Kidney tubule cell (primary cell): ENCODE measurements around the gene TMEM121.
"Not testable (repeated sequence)": the region's sequence is repeated elsewhere in the genome, so short reads cannot be mapped to it uniquely, and the experiment has no call there.

Experiments
- DNase-seq: peaks from one replicate; pipeline ENCODE4 v3.0.0-alpha.2; 2018; ENCODE audit warnings: low spot score

The TMEM121 gene

GRCh38 chr14:105547072-105547471, 20.7 kb downstream of the TMEM121 start:
- not testable (repeated sequence) for DNase-seq

DNA sequence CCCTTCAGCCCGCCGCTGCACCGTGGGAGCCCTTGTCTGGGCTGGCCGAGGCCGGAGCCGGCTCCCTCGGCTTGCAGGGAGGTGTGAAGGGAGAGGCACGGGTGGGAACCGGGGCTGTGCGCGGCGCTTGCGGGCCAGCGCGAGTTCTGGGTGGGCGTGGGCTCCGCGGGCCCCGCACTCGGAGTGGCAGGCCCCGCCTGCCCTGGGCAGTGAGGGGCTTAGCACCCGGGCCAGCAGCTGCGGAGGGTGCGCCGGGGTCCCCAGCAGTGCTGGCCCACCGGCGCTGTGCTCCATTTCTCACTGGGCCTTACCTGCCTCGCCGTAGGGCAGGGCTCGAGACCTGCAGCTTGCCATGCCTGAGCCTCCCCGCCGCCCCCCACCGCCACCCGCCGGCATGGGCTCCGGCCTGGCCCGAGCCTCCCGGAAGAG, 21.4 kb downstream of the TMEM121 start:
- no peak for DNase-seq

DNA sequence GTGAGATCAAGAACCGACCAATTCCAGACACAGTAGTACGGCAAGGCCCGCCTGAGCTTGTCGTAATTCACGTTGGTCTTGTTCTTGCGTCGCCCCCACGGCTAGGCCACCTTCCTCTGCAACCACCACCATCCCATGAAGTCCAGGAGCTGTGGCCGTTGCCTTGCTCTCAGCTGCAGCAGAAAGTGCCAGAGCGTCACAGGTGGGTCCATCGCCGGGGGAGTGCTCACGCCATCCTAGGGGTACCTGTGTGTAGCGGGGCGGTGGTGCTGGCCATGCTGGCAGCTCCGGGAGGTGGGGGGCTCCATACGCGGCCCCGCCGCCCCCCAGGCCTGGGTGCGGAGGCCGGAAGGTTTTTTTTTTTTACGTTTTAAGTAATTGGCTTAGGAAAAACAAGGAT, 23.1 kb downstream of the TMEM121 start:
- no peak for DNase-seq

DNA sequence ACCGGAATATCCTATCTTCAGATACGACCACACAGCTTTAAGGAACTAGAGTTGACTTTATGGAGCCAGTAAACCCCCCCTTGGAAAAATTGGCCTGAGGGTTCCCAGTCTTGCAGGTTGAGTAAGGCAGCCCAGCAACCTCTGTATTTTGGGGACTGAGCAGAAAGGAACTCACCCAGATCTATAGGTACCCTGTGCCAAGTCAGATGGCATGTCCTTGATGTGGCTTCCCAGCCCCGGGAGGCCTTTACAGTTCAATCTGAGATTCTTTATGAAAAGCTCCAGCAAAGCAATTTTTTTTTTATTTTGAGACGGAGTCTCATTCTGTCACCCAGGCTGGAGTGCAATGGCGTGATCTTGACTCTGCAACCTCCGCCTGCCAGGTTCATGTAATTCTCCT, 27.6 kb downstream of the TMEM121 start:
- no peak for DNase-seq

DNA sequence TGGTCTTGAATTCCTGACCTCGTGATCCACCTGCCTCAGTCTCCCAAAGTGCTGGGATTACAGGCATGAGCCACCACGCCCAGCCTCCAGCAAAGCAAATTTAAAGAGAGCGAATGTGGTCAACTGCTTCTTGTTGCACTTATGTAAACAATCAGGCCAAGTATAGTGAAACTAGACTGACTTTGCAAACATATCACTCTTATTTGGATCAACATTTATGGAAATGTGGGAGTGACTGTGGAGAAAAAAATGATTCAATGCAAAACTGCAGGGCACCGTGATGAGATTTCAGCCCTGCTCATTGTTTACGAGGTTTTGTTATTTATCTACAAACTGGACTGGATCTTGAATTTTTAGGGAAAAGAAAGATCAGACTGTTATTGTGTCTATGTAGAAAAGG, 28.1 kb downstream of the TMEM121 start:
- DNase-seq = no peak

DNA sequence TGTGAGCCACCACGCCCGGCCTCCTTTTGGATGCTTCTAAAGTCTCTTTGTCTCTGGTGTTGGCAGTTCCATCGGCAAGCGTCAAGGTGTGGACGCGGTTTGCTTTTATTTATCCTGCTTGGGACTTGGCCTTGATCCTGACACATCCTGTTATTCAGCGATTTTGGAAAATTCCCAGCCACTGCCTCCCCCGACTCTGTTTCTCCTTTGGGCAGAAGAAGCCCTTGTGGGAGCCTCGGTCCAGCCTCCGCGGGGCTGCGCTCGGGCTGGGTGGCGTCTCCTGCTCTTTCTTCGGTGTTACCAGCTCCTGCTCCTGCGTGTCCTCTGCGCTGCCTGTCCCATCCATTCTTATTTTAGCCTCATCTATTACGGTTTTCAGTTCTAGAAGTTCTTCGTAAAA, 31.3 kb downstream of the TMEM121 start:
- not testable (repeated sequence) for DNase-seq

- DNase-seq = not testable (repeated sequence)
These were observed 32.2 kb downstream of the TMEM121 start for GRCh38 chr14:105558449-105559154.

DNA sequence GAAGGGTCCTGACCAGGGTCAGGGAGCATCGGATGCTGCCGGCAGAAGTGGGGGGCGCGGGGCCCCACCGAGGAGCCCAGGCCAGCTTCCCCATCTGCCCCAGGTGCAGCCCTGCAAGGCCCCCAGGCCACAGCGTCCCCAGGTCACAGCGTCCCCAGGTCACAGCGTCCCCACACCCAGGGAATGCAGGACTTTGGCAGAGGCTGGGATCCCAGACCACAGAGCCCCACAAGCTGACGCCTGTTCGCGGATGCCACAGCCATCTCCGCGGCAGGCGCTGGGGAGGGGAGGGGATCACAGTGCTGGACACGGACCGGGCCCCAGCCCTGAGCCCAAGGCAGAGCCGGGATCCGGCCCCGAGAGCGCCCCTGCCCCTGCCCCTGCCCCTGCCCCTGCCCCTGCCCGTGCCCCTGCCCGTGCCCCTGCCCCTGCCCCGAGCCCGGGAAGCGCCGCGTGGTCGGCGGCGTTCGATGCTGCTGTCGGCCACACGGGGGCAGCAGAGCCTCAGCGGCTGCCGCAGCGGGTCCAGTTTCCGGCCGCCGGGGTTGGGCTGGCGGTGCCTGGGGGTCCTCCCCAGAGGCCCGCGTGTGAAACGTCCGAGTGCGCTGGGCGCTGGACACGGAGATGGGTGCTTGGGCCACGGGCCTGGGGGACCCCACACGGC, 33.1 kb downstream of the TMEM121 start:
- not testable (repeated sequence) for DNase-seq

GRCh38 chr14:105560048-105560669, 33.8 kb downstream of the TMEM121 start:
- not testable (repeated sequence) for DNase-seq

DNA sequence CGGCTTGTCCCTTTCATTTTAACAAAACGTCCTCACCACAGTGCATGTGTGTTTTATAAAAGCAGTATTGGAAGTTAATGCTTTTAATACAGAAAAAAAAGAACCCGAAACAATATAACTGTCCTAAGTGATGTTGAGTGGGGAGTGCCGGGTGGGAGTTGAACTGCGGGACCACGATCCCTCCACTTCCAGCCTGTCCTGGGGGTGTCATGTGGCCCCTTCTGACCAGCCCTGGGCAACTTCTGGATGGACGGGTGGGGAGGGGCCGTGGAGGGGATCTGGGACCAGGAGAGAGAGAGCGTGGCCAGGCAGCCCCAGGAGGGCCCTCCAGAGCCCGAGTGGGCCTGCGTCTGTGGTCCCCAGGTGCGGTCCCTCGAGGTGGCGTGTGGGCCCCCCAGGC, 35.0 kb downstream of the TMEM121 start:
- not testable (repeated sequence) for DNase-seq

DNA sequence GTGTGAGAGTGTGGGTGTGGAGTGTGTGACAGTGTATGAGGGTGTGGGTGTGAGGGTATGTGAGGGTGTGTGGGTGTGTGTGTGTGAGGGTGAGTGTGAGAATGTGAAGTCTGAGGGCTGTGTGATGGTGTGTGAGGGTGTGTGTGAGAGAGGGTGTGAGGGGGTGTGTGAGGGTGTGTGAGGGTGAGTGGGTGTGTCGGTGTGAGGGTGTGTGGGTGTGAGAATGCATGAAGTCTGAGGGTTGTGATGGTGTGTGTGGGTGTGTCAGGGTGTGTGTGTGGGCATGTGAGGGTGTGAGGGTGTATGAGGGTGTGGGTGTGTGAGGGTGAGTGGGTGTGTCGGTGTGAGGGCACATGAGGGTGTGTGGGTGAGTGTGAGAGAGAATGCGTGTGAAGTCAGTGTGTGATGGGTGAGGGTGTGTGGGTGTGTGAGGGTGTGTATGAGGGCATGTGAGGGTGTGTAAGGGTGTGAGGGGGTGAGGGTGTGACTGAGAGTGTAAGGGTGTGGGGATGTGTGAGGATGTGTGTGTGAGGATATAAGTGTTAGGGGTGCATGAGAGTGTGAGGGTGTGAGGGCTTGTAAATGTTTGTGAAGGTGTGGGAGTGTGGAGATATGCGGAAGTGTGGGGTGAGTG, 36.4 kb downstream of the TMEM121 start:
- no peak for DNase-seq

DNA sequence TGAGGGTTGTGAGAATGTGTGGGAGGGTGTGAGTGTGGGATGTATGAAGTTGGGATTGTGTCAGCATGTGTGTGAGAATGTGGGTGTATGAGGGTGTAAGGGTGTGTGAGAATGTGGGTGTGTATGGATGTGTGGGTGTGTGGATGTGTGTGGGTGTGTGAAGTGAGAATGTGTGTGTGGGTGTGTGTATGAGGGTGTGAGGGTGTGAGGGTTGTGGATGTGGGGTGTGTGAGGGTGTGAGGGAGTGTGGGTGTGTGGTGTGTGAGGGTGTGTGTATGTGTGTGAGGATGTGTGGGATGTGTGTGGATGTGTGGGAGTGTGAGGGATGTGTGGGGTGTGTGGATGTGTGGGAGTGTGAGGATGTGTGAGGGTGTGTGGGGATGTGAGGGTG, 37.0 kb downstream of the TMEM121 start:
- no peak for DNase-seq

GRCh38 chr14:105564536-105564935, 38.2 kb downstream of the TMEM121 start:
- not testable (repeated sequence) for DNase-seq

DNA sequence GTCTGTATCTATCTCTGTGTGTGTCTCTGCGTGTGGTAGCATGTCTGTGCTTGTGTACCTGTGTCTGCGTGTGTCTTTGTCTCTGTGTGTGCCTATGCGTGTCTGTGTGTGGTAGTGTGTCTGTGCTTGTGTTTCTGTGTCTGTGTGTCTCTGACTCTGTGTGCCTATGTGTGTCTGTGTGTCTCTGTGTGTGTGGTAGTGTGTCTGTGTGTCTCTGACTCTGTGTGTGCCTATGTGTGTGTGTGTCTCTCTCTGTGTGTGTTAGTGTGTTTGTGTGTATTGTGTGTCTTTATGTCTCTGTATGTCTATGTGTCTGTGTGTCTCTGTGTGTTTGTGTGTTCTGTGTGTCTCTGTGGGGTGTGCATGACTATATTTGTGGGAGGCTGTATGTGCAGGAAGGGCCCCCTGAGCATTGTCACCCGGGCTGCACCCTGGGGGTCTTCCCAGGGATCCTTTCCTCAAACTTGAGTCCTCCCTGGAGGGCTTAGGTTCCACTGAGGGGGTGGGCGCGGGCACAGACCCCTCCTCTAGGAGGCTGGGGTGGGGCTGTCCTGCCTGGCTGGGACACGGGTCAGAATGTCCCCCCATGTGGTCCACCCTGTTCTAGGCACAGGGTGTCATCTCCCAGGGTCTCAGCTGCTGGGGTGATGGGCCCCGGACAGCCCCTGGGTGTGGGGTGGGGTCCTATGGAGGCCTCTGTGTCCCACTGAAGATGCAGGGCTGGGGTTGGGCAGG, 39.0 kb downstream of the TMEM121 start:
- DNase-seq = not testable (repeated sequence)

DNA sequence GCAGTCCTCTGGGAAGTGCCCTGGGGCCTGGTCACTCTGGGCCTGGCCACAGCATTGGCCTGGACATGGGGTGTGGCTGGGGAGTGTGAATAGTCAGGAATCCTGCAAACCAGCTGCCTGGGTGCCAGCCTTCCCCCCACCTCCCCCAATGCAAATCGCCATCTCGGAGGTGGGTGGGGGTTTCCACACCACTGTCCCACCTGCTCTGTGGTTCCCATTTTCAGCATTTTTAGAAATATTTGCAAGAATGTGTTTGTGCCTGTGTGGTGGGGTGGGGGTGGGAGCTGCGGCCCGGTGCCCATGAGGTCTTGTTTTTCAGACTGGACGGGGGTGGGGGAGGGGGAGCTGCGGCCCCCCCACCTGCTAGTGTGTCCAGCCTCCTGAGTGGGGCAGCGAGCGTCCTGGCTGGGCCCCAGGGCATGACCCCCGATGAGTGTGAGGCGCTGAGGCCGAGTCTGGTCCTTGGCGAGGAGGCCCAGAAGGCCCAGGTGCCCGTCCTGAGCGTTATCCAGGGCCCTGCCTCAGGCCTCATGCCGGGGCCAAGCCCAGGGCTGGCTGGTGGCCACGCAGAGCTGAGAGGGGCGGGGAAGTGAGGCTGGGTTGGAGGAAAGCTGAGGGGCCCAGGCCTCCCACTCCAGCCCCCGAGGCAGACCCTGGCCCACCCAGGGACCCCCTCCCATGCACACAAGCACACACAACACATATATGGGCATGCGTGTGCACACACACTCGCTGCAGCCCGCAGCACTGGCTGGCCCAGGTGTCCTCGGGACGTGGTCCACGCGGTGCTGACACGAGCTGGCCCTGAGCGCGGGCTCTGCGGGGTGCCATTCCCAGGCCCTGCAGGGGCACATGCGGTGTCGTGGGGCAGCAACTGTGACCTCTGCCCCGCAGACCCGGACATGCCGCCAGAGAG, 40.1 kb downstream of the TMEM121 start:
- DNase-seq = not testable (repeated sequence)

- DNase-seq = not testable (repeated sequence)
These were observed 41.1 kb downstream of the TMEM121 start for GRCh38 chr14:105567164-105568103.

GRCh38 chr14:105568140-105568843, 41.9 kb downstream of the TMEM121 start:
- DNase-seq = not testable (repeated sequence)

- no peak for DNase-seq
These were observed 42.7 kb downstream of the TMEM121 start for GRCh38 chr14:105568859-105569766.
